Measurements from ENCODE around the gene P4HA2.

P4HA2 gene

DNA sequence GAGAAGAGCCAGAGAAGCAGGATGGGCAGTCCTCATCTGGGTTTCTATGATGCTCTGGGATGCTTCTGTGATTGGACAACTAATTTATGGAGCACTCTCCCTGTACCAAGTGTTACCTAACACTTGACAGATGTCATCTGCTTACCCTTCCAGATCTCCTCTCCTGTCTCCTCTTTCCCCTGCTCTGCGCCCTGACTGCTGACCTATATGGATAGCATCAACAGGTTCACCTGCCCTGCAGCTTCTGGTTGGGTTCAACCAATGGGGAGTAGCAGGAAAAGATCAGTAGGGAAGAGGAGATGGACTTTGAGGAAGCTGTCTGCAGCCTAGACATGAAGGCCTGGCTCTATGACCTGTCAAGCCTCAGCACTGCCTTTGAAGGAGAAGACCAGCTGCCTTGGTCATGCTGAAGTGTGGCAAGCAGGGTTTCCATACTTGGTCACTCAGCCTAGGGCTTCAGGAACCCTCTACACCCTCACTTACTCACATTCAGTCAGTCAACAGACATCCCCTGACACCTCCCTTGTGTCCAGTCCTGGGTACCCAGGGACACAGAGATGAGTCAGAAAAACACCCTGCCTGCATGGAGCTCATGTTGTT, 11.3 kb upstream of the P4HA2 start:
- no peak overlapping the region for H3K27ac ChIP-seq (ENCODE audit: low read depth, low read length)
- H3K4me3 ChIP-seq (ENCODE audit: low read depth, low read length), result no peak overlapping the region
- H3K27me3 ChIP-seq (ENCODE audit: control insufficient read depth, insufficient read depth, low read length), result no peaks in the 10 kb centered on the region
- H3K4me1 ChIP-seq (ENCODE audit: control insufficient read depth, insufficient read depth, low read length), result no peaks in the 10 kb centered on the region
- no peaks in the 10 kb centered on the region for H3K36me3 ChIP-seq (ENCODE audit: control insufficient read depth, insufficient read depth, low read length)
- H3K9me3 ChIP-seq (ENCODE audit: control insufficient read depth, insufficient read depth, low read depth, low read length), result no peaks in the 10 kb centered on the region; the same call in 1 of the 2 replicates
- no peak overlapping the region for H3K9ac ChIP-seq (ENCODE audit: low read length)

DNA sequence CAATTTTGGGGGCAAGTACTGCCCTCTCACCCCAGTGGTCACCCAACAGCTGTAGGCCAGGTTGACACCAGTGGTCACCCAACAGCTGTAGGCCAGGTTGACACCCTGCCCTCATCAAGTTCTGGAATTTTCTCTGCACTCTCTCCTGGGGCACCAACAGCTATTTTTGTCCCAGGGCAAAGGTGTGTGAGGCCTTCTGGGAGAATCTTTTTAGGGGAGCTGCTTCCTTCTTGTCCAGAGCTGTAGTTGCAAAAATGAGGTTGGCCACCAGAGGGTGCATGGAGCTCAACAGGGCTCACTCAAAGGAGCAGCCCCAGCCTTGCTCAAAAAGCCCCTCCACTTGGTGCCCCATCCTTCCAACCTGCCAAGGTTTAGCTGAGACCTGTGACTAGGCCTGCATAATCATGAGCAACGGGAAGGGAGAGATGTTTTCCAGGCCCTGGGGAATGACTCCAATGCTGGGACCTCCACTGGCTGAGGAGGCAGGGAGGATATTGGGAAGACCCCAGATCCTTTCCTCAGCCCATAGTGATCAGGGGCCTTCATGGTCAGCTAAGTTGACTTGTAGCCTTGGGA, 10.6 kb upstream of the P4HA2 start:
- no peaks in the 10 kb centered on the region for H3K36me3 ChIP-seq (ENCODE audit: control insufficient read depth, insufficient read depth, low read length)
- no peaks in the 10 kb centered on the region for H3K4me1 ChIP-seq (ENCODE audit: control insufficient read depth, insufficient read depth, low read length)
- no peaks in the 10 kb centered on the region for H3K27me3 ChIP-seq (ENCODE audit: control insufficient read depth, insufficient read depth, low read length)
- no peak overlapping the region for H3K9ac ChIP-seq (ENCODE audit: low read length)
- H3K9me3 ChIP-seq (ENCODE audit: control insufficient read depth, insufficient read depth, low read depth, low read length), result no peaks in the 10 kb centered on the region; the same call in 1 of the 2 replicates
- no peak overlapping the region for H3K4me3 ChIP-seq (ENCODE audit: low read depth, low read length)
- no peak overlapping the region for H3K27ac ChIP-seq (ENCODE audit: low read depth, low read length)

DNA sequence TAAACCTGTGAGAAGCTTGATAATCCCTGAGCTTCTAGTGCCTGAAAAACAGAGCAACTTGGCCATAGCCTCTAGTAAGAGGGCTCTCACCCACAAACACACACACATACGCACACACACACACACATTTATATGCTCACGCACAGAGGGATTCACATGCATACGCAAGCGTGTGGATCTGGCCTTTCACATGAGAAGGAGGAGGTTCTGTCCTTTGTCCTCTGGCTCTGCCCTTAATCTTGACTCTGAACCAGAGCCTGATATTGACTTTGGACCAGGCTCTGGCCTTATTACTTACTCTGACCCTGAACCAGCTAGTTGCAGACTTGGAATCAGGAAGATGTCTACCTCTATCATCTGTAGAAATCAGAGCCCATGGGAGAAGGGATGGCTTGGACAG, 10.0 kb upstream of the P4HA2 start:
- H3K4me3 ChIP-seq (ENCODE audit: low read depth, low read length), result no peak overlapping the region
- no peaks in the 10 kb centered on the region; the same call in 1 of the 2 replicates for H3K9me3 ChIP-seq (ENCODE audit: control insufficient read depth, insufficient read depth, low read depth, low read length)

DNA sequence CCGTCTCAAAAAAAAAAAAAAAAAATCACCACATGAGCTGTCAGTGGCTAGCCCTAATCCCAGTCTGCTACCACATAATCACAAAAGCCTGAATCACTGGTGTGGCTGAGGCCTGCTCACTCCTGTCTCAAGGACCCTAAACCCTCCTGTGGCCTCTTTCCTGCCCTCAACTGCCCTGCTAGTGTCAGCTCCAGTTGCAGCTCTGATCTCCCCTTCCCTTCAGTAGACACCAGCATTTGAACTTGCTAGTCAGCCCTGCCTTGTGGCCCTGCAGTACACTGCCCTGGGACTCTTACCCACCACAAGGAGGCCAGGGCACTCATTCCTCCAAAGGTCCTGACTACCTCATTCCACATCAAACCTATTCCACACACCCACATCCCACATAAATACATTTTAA, 9.5 kb upstream of the P4HA2 start:
- H3K4me1 ChIP-seq (ENCODE audit: control insufficient read depth, insufficient read depth, low read length), result no peaks in the 10 kb centered on the region
- H3K36me3 ChIP-seq (ENCODE audit: control insufficient read depth, insufficient read depth, low read length), result no peaks in the 10 kb centered on the region
- H3K4me3 ChIP-seq (ENCODE audit: low read depth, low read length), result no peak overlapping the region
- H3K27me3 ChIP-seq (ENCODE audit: control insufficient read depth, insufficient read depth, low read length), result no peaks in the 10 kb centered on the region
- no peak overlapping the region for H3K9ac ChIP-seq (ENCODE audit: low read length)
- no peaks in the 10 kb centered on the region; the same call in 1 of the 2 replicates for H3K9me3 ChIP-seq (ENCODE audit: control insufficient read depth, insufficient read depth, low read depth, low read length)
- H3K27ac ChIP-seq (ENCODE audit: low read depth, low read length), result no peak overlapping the region

More for the DNA sequence above, 10.0 kb upstream of the P4HA2 start:
- no peak overlapping the region for H3K9ac ChIP-seq (ENCODE audit: low read length)
- H3K36me3 ChIP-seq (ENCODE audit: control insufficient read depth, insufficient read depth, low read length), result no peaks in the 10 kb centered on the region
- no peaks in the 10 kb centered on the region for H3K27me3 ChIP-seq (ENCODE audit: control insufficient read depth, insufficient read depth, low read length)
- no peaks in the 10 kb centered on the region for H3K4me1 ChIP-seq (ENCODE audit: control insufficient read depth, insufficient read depth, low read length)
- no peak overlapping the region for H3K27ac ChIP-seq (ENCODE audit: low read depth, low read length)

DNA sequence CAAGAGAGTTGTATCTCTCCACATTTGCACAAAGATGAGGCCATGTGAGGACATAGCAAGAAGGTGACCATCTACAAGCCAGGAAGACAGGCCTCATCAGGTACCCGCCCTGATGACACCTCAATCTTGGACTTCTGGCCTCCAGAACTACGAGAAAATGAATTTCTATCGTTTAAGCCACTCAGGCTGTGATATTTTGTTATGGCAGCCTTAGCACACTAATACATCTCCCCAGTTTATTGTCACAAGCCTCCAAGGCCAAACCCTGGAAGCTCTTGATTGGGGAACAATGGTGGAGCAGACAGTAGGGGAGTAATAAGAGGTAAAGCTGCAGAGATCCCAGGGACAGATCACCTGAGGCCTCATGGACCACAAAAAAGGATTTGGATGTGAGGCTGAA, 7.7 kb upstream of the P4HA2 start:
- Histone ChIP-seq H3K9me3 (ENCODE audit: control insufficient read depth, insufficient read depth, low read depth, low read length) (no peaks in the 10 kb centered on the region), H3K36me3 (ENCODE audit: control insufficient read depth, insufficient read depth, low read length) (no peaks in the 10 kb centered on the region), H3K9ac (ENCODE audit: low read length) (no peak overlapping the region), H3K27ac (ENCODE audit: low read depth, low read length) (no peak overlapping the region), H3K27me3 (ENCODE audit: control insufficient read depth, insufficient read depth, low read length) (no peaks in the 10 kb centered on the region), H3K4me3 (ENCODE audit: low read depth, low read length) (no peak overlapping the region), H3K4me1 (ENCODE audit: control insufficient read depth, insufficient read depth, low read length) (no peaks in the 10 kb centered on the region)

DNA sequence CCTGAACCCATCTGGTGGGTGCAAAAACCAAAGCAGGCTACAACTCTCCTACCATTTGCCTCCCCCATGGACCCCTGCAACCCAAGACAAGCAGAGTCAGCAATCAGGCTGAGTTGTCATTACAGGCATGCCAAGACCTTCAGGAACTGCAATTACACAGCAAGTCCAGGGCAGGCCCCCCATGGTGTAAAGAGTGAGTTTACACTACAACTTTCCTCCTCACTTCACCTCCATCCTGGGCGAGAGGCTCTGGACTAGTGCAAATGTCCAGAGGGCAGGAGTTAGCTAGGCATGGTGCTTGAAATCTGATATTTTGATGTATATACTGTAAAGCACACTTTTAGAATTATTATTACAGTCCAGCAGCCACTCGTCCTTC, 7.0 kb upstream of the P4HA2 start:
- Histone ChIP-seq H3K9ac (ENCODE audit: low read length) (no peak overlapping the region), H3K4me3 (ENCODE audit: low read depth, low read length) (no peak overlapping the region), H3K27ac (ENCODE audit: low read depth, low read length) (no peak overlapping the region), H3K4me1 (ENCODE audit: control insufficient read depth, insufficient read depth, low read length) (no peaks in the 10 kb centered on the region), H3K36me3 (ENCODE audit: control insufficient read depth, insufficient read depth, low read length) (no peaks in the 10 kb centered on the region), H3K27me3 (ENCODE audit: control insufficient read depth, insufficient read depth, low read length) (peaks cover 4% of the 10 kb centered on the region; the same call in 1 of the 2 replicates), H3K9me3 (ENCODE audit: control insufficient read depth, insufficient read depth, low read depth, low read length) (no peaks in the 10 kb centered on the region)

DNA sequence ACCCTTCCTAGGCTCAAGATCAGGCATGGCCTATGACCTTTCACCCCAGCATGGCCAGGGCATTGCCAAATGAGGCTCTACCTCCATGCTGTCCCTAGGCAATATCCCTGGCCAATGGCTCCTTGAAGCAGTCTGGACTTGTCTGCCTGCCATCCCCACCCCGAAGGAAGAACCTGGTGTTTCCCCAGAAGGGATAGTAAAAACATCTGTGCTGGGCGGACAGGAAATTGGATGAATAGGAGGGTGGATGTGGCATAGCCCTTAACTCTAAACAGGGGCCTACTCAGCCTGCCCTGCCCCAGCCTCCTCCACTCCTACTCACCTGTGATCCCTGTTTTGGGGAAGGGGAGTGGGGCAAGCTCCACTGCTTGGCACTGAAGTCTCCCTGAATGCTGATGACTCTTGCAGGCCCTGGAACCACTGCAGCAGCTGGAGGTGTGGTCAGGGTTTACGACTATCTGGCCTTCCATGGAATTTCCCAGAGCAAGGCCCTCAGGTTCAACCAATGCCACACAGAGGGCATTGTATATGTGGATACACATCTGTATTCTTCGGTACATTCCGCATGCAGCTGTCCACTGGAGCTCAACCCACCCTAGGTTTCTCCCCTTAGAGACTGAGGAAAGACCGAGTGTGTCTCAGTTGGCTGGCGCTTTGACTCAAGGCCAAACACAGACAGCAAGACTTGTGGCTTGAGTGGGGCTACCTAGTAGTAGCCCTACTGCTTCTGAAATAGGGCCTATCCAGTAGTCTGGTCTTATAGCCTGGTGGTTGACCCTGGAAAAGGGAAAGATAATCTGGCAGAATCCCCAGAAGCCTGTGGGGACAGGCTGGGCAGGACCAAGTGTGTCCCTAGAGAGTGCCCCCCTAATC, 6.4 kb upstream of the P4HA2 start:
- Histone ChIP-seq H3K4me1 (ENCODE audit: control insufficient read depth, insufficient read depth, low read length) (no peaks in the 10 kb centered on the region), H3K36me3 (ENCODE audit: control insufficient read depth, insufficient read depth, low read length) (no peaks in the 10 kb centered on the region), H3K9ac (ENCODE audit: low read length) (no peak overlapping the region), H3K4me3 (ENCODE audit: low read depth, low read length) (no peak overlapping the region), H3K27me3 (ENCODE audit: control insufficient read depth, insufficient read depth, low read length) (peaks cover 11% of the 10 kb centered on the region; the same call in 1 of the 2 replicates), H3K9me3 (ENCODE audit: control insufficient read depth, insufficient read depth, low read depth, low read length) (no peaks in the 10 kb centered on the region), H3K27ac (ENCODE audit: low read depth, low read length) (no peak overlapping the region)

DNA sequence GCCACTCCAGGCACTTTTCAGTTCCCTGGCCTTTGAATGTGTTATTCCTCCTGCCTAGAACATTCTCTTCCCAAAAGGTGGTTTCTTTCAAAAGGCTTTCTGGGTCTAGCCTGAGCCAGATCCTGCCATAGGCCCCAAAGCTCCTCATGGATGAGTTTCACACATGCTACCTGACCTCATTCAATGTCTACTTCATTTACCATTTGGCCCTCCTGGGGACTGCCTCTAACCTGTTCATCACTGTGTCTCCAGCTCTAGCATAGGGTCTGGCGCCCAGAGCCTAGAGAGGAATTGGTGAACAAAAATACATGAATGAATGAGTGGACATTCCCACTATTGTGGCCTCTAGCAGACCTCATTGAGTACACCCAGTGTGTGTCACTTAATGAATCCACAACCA, 5.4 kb upstream of the P4HA2 start:
- Histone ChIP-seq H3K27ac (ENCODE audit: low read depth, low read length) (no peak overlapping the region), H3K36me3 (ENCODE audit: control insufficient read depth, insufficient read depth, low read length) (no peaks in the 10 kb centered on the region), H3K9me3 (ENCODE audit: control insufficient read depth, insufficient read depth, low read depth, low read length) (no peaks in the 10 kb centered on the region), H3K4me1 (ENCODE audit: control insufficient read depth, insufficient read depth, low read length) (0 out of 2 replicates have a peak, but pooled peaks cover 2% of the 10 kb centered on the region), H3K9ac (ENCODE audit: low read length) (no peak overlapping the region), H3K4me3 (ENCODE audit: low read depth, low read length) (no peak overlapping the region), H3K27me3 (ENCODE audit: control insufficient read depth, insufficient read depth, low read length) (peaks cover 16% of the 10 kb centered on the region)

DNA sequence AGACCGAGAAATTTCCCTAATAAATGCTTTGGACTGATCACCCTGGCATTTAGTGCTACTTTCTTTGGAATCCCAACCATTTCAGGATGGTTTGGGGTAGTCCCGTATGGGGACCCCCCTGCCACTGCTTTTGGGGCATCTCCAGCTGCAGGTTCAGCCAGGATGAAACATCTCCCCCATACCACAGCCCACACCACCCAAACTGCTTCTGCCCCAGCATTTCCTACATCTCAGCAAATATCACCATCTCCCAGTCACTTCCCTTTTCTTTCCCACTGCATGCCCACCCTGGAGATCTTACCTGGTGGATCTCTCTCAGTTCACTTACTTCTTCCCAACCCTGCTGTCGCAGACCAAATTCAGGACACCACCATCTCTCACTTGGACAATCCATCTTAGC, 4.8 kb upstream of the P4HA2 start:
- Histone ChIP-seq H3K27ac (ENCODE audit: low read depth, low read length) (no peak overlapping the region), H3K9ac (ENCODE audit: low read length) (no peak overlapping the region), H3K4me3 (ENCODE audit: low read depth, low read length) (no peak overlapping the region), H3K4me1 (ENCODE audit: control insufficient read depth, insufficient read depth, low read length) (0 out of 2 replicates have a peak, but pooled peaks cover 2% of the 10 kb centered on the region), H3K27me3 (ENCODE audit: control insufficient read depth, insufficient read depth, low read length) (peaks cover 16% of the 10 kb centered on the region), H3K36me3 (ENCODE audit: control insufficient read depth, insufficient read depth, low read length) (no peaks in the 10 kb centered on the region), H3K9me3 (ENCODE audit: control insufficient read depth, insufficient read depth, low read depth, low read length) (no peaks in the 10 kb centered on the region)

DNA sequence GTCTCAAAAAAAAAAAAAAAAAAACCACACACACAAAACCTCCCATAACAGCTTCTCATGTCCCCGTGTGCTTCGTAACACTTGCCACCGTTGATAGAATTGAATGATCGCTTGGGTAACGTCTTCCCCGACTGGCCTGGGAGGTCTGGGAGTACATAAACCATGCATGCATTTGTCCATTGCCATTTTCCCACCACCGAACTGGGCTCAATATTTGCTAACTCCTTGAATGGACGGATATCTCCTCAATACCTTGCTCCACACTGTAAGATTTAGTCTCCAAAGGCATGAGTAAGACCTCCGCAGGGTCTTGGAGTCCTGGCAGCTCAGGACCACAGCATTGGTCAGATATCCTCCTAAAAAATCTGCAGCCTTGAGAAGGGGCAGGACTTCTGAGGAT, 3.2 kb upstream of the P4HA2 start:
- no peak overlapping the region for H3K27ac ChIP-seq (ENCODE audit: low read depth, low read length)
- H3K9ac ChIP-seq (ENCODE audit: low read length), result no peak overlapping the region
- H3K36me3 ChIP-seq (ENCODE audit: control insufficient read depth, insufficient read depth, low read length), result no peaks in the 10 kb centered on the region
- H3K9me3 ChIP-seq (ENCODE audit: control insufficient read depth, insufficient read depth, low read depth, low read length), result no peaks in the 10 kb centered on the region
- no peak overlapping the region for H3K4me3 ChIP-seq (ENCODE audit: low read depth, low read length)
- peaks cover 6% of the 10 kb centered on the region; the same call in 1 of the 2 replicates for H3K4me1 ChIP-seq (ENCODE audit: control insufficient read depth, insufficient read depth, low read length)
- H3K27me3 ChIP-seq (ENCODE audit: control insufficient read depth, insufficient read depth, low read length), result peaks cover 32% of the 10 kb centered on the region

DNA sequence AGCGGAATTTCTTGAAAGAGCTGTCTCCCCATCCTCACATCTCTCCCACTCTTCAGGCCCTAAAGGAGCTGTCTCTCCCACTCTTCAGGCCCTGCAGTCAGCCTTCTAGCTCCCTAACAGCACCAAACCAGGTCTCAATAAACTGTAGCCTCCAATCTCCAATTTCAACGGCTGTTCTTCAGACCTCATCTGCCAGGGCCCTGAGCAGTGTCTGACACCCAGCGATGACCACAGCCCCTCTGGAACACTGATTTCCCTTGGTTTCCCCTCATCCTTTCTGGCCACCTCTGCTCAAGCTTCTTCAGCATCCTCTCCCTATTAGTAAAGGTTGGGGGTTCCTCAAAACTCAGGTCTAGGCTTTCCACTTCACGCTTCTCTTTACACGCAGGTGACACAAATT, 1.6 kb upstream of the P4HA2 start:
- H3K9ac ChIP-seq (ENCODE audit: low read length), result no peak overlapping the region
- no peaks in the 10 kb centered on the region for H3K9me3 ChIP-seq (ENCODE audit: control insufficient read depth, insufficient read depth, low read depth, low read length)
- H3K27ac ChIP-seq (ENCODE audit: low read depth, low read length), result no peak overlapping the region
- H3K4me3 ChIP-seq (ENCODE audit: low read depth, low read length), result no peak overlapping the region
- H3K36me3 ChIP-seq (ENCODE audit: control insufficient read depth, insufficient read depth, low read length), result no peaks in the 10 kb centered on the region
- H3K27me3 ChIP-seq (ENCODE audit: control insufficient read depth, insufficient read depth, low read length), result peaks cover 40% of the 10 kb centered on the region
- H3K4me1 ChIP-seq (ENCODE audit: control insufficient read depth, insufficient read depth, low read length), result peaks cover 12% of the 10 kb centered on the region; the same call in 1 of the 2 replicates

All from HUES6 (cell line).